GM10266 (cell line): ENCODE results near the gene RREB1.

Source experiments
- DNase-seq: peaks from one replicate; pipeline ENCODE4 v3.0.0; 2012; ENCODE audit errors: extremely low spot score
- TF ChIP-seq, protein P1 (sequence below): IDR thresholded peaks from 2 replicates; pipeline ENCODE4 v1.5.1; 2012; ENCODE audit warnings: mild to moderate bottlenecking, low read depth; ENCODE audit not compliant: control insufficient read depth, insufficient read depth; ENCODE audit errors: missing control alignments

Gene RREB1

DNA sequence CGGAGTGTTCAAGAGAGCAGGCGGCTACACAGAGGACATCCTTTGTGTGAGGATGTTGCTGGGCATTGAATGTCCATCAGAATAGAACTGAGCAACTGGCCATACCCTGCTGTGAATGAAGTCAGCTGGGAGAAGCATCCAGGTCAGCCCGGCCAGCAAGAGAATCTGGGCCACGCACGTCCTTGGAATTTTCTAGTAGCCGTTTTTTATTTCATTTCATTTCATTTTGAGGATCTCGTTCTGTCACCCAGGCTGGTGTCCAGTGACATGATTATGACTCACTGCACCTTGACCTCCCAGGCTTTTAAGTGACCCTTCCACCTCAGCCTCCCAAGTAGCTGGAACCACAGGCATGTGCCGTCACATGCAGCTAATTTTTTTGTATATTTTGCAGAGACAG lies 107.4 kb downstream of the RREB1 start:
- TF ChIP-seq, protein P1, sequence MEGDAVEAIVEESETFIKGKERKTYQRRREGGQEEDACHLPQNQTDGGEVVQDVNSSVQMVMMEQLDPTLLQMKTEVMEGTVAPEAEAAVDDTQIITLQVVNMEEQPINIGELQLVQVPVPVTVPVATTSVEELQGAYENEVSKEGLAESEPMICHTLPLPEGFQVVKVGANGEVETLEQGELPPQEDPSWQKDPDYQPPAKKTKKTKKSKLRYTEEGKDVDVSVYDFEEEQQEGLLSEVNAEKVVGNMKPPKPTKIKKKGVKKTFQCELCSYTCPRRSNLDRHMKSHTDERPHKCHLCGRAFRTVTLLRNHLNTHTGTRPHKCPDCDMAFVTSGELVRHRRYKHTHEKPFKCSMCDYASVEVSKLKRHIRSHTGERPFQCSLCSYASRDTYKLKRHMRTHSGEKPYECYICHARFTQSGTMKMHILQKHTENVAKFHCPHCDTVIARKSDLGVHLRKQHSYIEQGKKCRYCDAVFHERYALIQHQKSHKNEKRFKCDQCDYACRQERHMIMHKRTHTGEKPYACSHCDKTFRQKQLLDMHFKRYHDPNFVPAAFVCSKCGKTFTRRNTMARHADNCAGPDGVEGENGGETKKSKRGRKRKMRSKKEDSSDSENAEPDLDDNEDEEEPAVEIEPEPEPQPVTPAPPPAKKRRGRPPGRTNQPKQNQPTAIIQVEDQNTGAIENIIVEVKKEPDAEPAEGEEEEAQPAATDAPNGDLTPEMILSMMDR = no peak
- DNase-seq = no peak

GRCh38 chr6:7215798-7216231 lies 108.1 kb downstream of the RREB1 start:
- TF ChIP-seq, protein P1 = no peak
- no peak for DNase-seq

- TF ChIP-seq, protein P1 = no peak
- DNase-seq = no peak
Measured at GRCh38 chr6:7216941-7217621, 109.3 kb downstream of the RREB1 start.

GRCh38 chr6:7218406-7218988 lies 110.7 kb downstream of the RREB1 start:
- TF ChIP-seq, protein P1 = no peak
- DNase-seq = no peak

DNA sequence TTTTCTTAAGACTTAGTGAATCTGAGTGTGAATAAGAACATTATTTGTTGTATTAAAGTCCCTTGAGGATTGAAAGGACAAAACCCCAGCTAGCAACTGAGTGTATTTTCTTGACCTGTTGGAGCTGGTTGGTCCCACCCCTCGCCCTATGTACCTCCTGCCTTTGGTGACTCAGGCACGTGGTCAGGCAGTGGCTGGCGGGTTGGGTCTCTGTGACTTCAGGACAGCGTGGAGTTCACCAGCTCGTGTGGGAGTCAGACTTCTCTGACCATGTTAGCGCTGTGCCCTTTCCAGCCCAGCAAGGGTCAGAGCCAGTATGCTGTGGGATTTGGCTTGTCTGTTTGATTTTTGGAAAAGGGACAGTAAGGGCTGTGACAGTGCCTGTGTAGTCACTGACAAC lies 111.5 kb downstream of the RREB1 start:
- TF ChIP-seq, protein P1 = no peak

DNA sequence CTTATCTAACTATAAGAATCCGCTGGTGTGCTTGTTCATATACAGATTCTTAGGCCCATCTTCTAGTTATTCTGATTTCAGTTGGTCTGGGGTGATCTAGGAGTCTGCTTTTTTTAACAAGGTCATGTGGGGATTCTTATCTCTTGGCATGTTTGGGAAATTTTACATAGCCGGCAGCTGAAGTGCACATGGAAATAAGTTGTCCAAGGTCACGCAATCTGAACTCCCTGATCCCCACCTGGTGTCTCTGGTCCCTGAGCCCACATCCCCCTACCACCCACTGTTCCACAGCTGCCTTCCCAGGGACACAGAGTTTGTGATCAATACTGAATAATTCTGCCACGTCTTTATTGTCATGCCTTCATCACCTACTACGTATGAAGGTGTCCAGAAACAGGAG lies 114.4 kb downstream of the RREB1 start:
- no peak for DNase-seq
- TF ChIP-seq, protein P1 = no peak

More for the DNA sequence above, 111.5 kb downstream of the RREB1 start:
- no peak for DNase-seq

DNA sequence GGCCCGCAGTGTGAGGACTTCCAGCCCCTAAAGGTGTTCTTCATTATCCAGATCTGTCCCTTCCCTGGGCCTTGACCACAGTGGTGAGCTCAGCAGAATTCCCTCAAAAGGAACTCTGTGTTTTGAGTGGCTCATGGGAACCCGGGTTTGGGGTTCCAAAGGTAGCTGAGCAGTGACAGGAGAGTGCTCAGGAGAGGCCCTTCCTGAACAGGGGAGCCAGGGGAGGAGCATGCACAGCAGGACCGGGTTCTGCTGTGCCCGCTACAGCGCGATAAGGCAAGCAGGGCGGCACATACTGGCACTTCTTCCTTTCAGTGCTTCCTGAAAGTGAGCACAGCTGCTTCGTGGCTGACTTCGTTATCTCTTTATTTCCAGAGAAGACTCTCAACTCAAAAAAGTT lies 117.0 kb downstream of the RREB1 start:
- TF ChIP-seq, protein P1 = no peak
- DNase-seq = no peak
